Mesendoderm (in vitro differentiated cells): Measurements from ENCODE around the gene FXN.

Experiments used
- DNase-seq: peaks from one replicate; pipeline ENCODE4 v3.0.0; 2013
- H2AK5ac ChIP-seq: 2 replicates; pipeline ENCODE4 v1.6.1; 2013; ENCODE audit warnings: low read length, inconsistent platforms
- H2BK120ac ChIP-seq: 2 replicates; pipeline ENCODE4 v1.6.1; 2013; ENCODE audit warnings: low read depth, mild to moderate bottlenecking, low read length, moderate library complexity, mixed read lengths
- H2BK15ac ChIP-seq: replicated peaks from 2 replicates; pipeline ENCODE4 v1.6.1; 2013; ENCODE audit warnings: low read depth, mild to moderate bottlenecking, moderate library complexity
- H2BK5ac ChIP-seq: 2 replicates; pipeline ENCODE4 v1.6.1; 2013; ENCODE audit warnings: low read length, inconsistent platforms
- H3K18ac ChIP-seq: 2 replicates; pipeline ENCODE4 v1.6.1; 2013; ENCODE audit warnings: mild to moderate bottlenecking, low read length, mixed read lengths
- H3K23ac ChIP-seq: one replicate; pipeline ENCODE4 v1.6.1; 2013; ENCODE audit warnings: low read length
- H3K27ac ChIP-seq: 2 replicates; pipeline ENCODE4 v1.5.1; 2013; ENCODE audit warnings: low read depth, mild to moderate bottlenecking, inconsistent platforms, low read length, moderate library complexity
- H3K27me3 ChIP-seq: 2 replicates; pipeline ENCODE4 v1.6.1; 2013; ENCODE audit warnings: low read length, control low read depth, mild to moderate bottlenecking, inconsistent platforms; ENCODE audit not compliant: insufficient read depth, poor library complexity
- H3K36me3 ChIP-seq: 2 replicates; pipeline ENCODE4 v1.6.1; 2013; ENCODE audit warnings: low read length, inconsistent platforms; ENCODE audit not compliant: control insufficient read depth, insufficient read depth
- H3K4ac ChIP-seq: one replicate; pipeline ENCODE4 v1.6.1; 2013; ENCODE audit warnings: low read depth, mild to moderate bottlenecking, low read length, moderate library complexity
- H3K4me1 ChIP-seq: 2 replicates; pipeline ENCODE4 v1.6.1; 2013; ENCODE audit warnings: low read depth, low read length, inconsistent platforms; ENCODE audit not compliant: control insufficient read depth
- H3K4me2 ChIP-seq: 2 replicates; pipeline ENCODE4 v1.6.1; 2013; ENCODE audit warnings: low read length
- H3K4me3 ChIP-seq: 2 replicates; pipeline ENCODE4 v1.5.1; 2013; ENCODE audit warnings: mild to moderate bottlenecking, low read length
- H3K56ac ChIP-seq: one replicate; pipeline ENCODE4 v1.6.1; 2013; ENCODE audit warnings: low read length
- H3K79me1 ChIP-seq: 2 replicates; pipeline ENCODE4 v1.6.1; 2013; ENCODE audit warnings: low read length, inconsistent platforms
- H3K79me2 ChIP-seq: 2 replicates; pipeline ENCODE4 v1.6.1; 2013; ENCODE audit warnings: mild to moderate bottlenecking, low read length; ENCODE audit not compliant: control insufficient read depth, insufficient read depth
- H3K9ac ChIP-seq: 2 replicates; pipeline ENCODE4 v1.6.1; 2013; ENCODE audit warnings: low read length, inconsistent platforms
- H4K5ac ChIP-seq: one replicate; pipeline ENCODE4 v1.6.1; 2013; ENCODE audit warnings: low read length
- H4K8ac ChIP-seq: one replicate; pipeline ENCODE4 v1.6.1; 2013; ENCODE audit warnings: low read depth, mild to moderate bottlenecking, control low read depth, low read length, moderate library complexity
- WGBS: extraction: QIAGEN DNeasy Blood & Tissue Kit; methylation state at CpG from one replicate; pipeline ENCODE4 v1.1.7; 2013; ENCODE audit warnings: low lambda C conversion rate, missing lambda C conversion rate; ENCODE audit not compliant: insufficient coverage; ENCODE audit errors: extremely low coverage; 5-methylcytosine and 5-hydroxymethylcytosine counted together

FXN gene

DNA sequence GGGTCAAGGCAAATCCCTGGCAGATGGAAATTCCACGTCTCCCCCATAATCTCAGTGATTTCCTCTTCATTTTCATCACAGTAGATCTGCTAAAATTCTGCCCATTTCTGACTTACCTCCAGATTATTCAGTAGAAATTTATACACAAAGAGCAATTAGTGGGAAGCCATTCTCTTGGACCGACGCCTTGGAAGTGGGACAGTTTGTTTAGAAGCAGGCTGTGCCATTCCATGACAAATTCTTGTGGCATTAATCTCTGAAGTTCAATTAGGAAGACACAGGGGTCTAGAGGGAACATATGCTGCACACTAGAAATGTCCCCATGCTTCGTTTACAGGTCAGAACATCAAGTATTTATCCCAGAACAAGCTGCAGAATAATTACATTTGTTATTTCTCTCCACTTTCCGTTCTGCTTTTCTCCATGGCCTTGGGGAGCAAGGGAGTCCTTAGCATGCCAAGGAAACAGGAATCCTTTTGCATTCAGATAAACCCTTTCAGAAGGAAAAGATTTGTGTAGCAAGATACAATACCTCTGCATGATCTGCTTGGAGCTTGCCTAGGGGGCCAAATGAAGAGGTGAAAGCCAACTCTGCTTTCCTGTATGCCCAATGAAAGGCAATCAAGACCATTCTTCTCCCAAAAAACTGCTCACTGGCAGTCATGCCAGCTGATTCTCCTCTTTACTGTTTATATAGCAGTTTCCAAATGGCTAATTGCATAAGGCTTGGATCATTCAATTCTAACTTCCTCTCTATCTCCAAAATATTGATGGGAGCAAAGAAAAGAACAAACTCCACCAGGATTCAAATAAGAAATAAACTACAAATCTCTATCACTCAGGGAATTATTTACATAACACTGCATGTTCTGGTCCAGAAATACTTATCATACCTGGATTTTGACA, 19.1 kb upstream of the FXN start:
- no peak overlapping the region for H3K4ac ChIP-seq
- no peaks in the 10 kb centered on the region for H3K27me3 ChIP-seq
- no peak overlapping the region for H3K23ac ChIP-seq
- no peak overlapping the region for H4K8ac ChIP-seq
- DNase-seq, result no peak
- no peak overlapping the region for H3K9ac ChIP-seq
- H4K5ac ChIP-seq, result no peak overlapping the region
- H3K79me1 ChIP-seq, result no peaks in the 10 kb centered on the region
- H3K79me2 ChIP-seq, result no peaks in the 10 kb centered on the region
- no peak overlapping the region for H2BK15ac ChIP-seq
- no peak overlapping the region for H3K18ac ChIP-seq
- no peak overlapping the region for H2BK5ac ChIP-seq
- H3K56ac ChIP-seq, result no peak overlapping the region
- H2AK5ac ChIP-seq, result no peak overlapping the region
- no peak overlapping the region for H2BK120ac ChIP-seq
- no peaks in the 10 kb centered on the region for H3K4me1 ChIP-seq
- H3K27ac ChIP-seq, result no peak overlapping the region
- H3K4me2 ChIP-seq, result no peak overlapping the region
- H3K4me3 ChIP-seq, result no peak overlapping the region
- no peaks in the 10 kb centered on the region for H3K36me3 ChIP-seq
- WGBS, result no CpG with 5 or more reads among the region's 5 CpGs

- Histone ChIP-seq H4K5ac (no peak overlapping the region), H3K27ac (no peak overlapping the region), H3K4me2 (no peak overlapping the region), H3K4ac (no peak overlapping the region), H3K56ac (no peak overlapping the region), H3K4me1 (no peaks in the 10 kb centered on the region), H3K23ac (no peak overlapping the region), H3K79me1 (no peaks in the 10 kb centered on the region), H3K27me3 (no peaks in the 10 kb centered on the region), H4K8ac (no peak overlapping the region), H2AK5ac (no peak overlapping the region), H3K9ac (no peak overlapping the region), H3K4me3 (no peak overlapping the region), H2BK5ac (no peak overlapping the region), H2BK15ac (no peak overlapping the region), H3K79me2 (no peaks in the 10 kb centered on the region), H2BK120ac (no peak overlapping the region), H3K18ac (no peak overlapping the region), H3K36me3 (no peaks in the 10 kb centered on the region)
- DNase-seq, result no peak
- no CpG with 5 or more reads among the region's 5 CpGs for WGBS
Observed at GRCh38 chr9:69018737-69019136, 16.8 kb upstream of the FXN start.

DNA sequence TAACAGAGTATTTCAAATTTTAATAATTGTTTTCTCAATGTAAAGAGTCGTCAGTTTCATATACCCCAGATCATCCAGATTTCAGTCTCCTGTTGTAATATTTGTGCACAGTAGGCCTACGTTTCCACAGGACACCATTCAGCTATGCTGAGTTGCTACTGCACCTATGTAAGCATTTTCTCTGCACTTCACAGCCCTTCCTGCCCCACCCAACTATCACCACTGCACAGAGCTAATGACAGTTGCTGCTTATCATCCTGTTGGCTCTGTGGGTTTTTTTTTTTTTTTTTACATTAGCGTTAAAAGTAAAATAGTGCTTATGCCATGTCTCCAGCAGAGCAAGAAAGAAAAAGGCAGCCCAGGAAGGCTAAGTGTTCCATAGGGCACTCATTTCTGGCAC, 15.7 kb upstream of the FXN start:
- Histone ChIP-seq H2BK15ac (no peak overlapping the region), H3K18ac (no peak overlapping the region), H3K56ac (no peak overlapping the region), H3K79me2 (no peaks in the 10 kb centered on the region), H3K9ac (no peak overlapping the region), H3K4me1 (no peaks in the 10 kb centered on the region), H3K4ac (no peak overlapping the region), H2BK5ac (no peak overlapping the region), H3K27ac (no peak overlapping the region), H3K36me3 (no peaks in the 10 kb centered on the region), H3K4me3 (no peak overlapping the region), H4K8ac (no peak overlapping the region), H2AK5ac (no peak overlapping the region), H3K23ac (no peak overlapping the region), H4K5ac (no peak overlapping the region), H3K4me2 (no peak overlapping the region), H2BK120ac (no peak overlapping the region), H3K27me3 (no peaks in the 10 kb centered on the region), H3K79me1 (no peaks in the 10 kb centered on the region)
- no CpG with 5 or more reads among the region's 3 CpGs for WGBS
- no peak for DNase-seq

GRCh38 chr9:69020301-69021145, 15.0 kb upstream of the FXN start:
- Histone ChIP-seq H3K4me3 (no peak overlapping the region), H3K4me1 (no peaks in the 10 kb centered on the region), H3K79me2 (no peaks in the 10 kb centered on the region), H4K8ac (no peak overlapping the region), H3K9ac (no peak overlapping the region), H2AK5ac (no peak overlapping the region), H3K79me1 (no peaks in the 10 kb centered on the region), H3K56ac (no peak overlapping the region), H3K18ac (no peak overlapping the region), H3K4me2 (no peak overlapping the region), H2BK15ac (no peak overlapping the region), H4K5ac (no peak overlapping the region), H3K27me3 (no peaks in the 10 kb centered on the region), H2BK120ac (no peak overlapping the region), H3K23ac (no peak overlapping the region), H3K27ac (no peak overlapping the region), H2BK5ac (no peak overlapping the region), H3K36me3 (no peaks in the 10 kb centered on the region), H3K4ac (no peak overlapping the region)
- no peak for DNase-seq
- no CpG with 5 or more reads among the region's 8 CpGs for WGBS

DNA sequence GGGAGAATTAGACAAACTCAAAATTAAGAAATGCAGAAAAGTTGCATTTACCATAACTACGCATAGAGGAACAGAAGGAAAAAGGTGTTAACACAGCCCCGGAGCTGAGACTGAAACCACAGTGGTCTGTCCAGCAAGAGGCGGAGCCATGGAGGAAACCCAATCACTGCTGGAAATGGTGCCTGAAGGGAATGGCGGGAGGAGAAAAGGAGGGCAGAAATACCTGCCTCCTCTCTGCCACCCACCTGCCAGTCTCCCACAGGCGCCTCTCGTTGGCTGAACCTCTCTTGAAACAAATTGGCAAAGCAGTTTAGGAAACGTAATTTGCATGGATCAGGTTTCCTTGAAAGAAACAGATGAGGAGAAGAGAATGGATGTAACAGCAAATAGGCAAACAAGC, 11.9 kb upstream of the FXN start:
- H3K4me3 ChIP-seq, result no peak overlapping the region
- no peak overlapping the region for H2BK5ac ChIP-seq
- no peaks in the 10 kb centered on the region for H3K79me2 ChIP-seq
- WGBS, result no CpG with 5 or more reads among the region's 7 CpGs
- H2AK5ac ChIP-seq, result no peak overlapping the region
- no peak overlapping the region for H2BK120ac ChIP-seq
- H3K27me3 ChIP-seq, result no peaks in the 10 kb centered on the region
- no peak overlapping the region for H3K4ac ChIP-seq
- no peak overlapping the region for H4K5ac ChIP-seq
- H3K56ac ChIP-seq, result no peak overlapping the region
- H3K23ac ChIP-seq, result no peak overlapping the region
- no peak overlapping the region for H3K4me2 ChIP-seq
- no peak overlapping the region for H2BK15ac ChIP-seq
- no peak overlapping the region for H3K27ac ChIP-seq
- H3K4me1 ChIP-seq, result no peaks in the 10 kb centered on the region
- no peak overlapping the region for H4K8ac ChIP-seq
- no peaks in the 10 kb centered on the region for H3K79me1 ChIP-seq
- H3K9ac ChIP-seq, result no peak overlapping the region
- no peak for DNase-seq
- H3K18ac ChIP-seq, result no peak overlapping the region
- no peaks in the 10 kb centered on the region for H3K36me3 ChIP-seq
